Activated CD8-positive, alpha-beta memory T cell treated with anti-CD3 and anti-CD28 coated beads for 24 hours (primary cell): ENCODE data around the gene CEND1.
"Not testable (repeated sequence)": the region's sequence is repeated elsewhere in the genome, so short reads cannot be mapped to it uniquely, and the experiment has no call there.

Experiments
- DNase-seq: peaks from one replicate; pipeline ENCODE4 v3.0.0-alpha.2; 2020

The CEND1 gene

DNA sequence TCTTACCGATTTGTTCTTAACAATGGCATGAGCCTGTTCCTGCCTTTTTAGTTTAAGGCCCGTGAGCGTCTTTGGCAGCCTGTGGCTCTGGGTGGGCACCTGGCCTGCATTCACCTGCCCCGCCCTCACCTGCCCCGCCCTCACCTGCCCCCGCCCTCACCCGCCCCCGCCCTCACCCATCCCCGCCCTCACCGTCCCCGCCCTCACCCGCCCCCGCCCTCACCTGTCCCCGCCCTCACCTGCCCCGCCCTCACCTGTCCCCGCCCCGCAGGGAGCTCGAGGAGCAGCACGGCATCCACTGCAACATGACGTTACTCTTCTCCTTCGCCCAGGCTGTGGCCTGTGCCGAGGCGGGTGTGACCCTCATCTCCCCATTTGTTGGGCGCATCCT is 26.8 kb downstream of the CEND1 start:
- DNase-seq: no peak

- no peak for DNase-seq
These were observed 27.3 kb downstream of the CEND1 start for GRCh38 chr11:762421-763072.

GRCh38 chr11:761526-762108 is 28.3 kb downstream of the CEND1 start:
- DNase-seq: no peak

GRCh38 chr11:760236-760635 is 29.7 kb downstream of the CEND1 start:
- no peak for DNase-seq

GRCh38 chr11:749731-750130 is 40.2 kb downstream of the CEND1 start:
- DNase-seq: no peak

DNA sequence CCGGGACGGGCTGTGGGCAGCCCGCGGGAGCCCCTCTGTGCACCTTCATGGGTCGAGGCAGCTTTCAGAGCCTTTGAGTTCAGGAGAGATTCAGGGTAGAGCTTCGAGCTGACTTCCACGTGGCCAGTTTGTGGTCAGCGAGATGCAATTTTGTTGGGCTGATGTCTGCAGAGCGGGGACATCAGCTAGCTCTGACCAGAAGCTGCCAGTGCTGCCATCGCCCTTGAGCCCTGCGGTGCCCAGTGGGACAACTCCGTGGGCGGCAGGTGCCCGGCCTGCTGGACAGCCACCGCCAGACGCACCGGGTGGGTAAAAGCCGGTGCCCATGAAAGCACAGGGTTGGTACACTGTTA is 41.9 kb downstream of the CEND1 start:
- peak; percentile 64 for DNase-seq

GRCh38 chr11:747158-748006 is 42.5 kb downstream of the CEND1 start, which contains the start of gene TALDO1:
TSS of gene TALDO1 (plus strand) at chr11:747464. CDS start at chr11:747482, 18 bp downstream.
- DNase-seq: peak; percentile 94

GRCh38 chr11:746289-747157 is 43.4 kb downstream of the CEND1 start:
- no peak for DNase-seq

GRCh38 chr11:745428-745827 is 44.5 kb downstream of the CEND1 start:
- no peak for DNase-seq

- no peak for DNase-seq
These were observed 47.2 kb downstream of the CEND1 start for GRCh38 chr11:742571-743201.

GRCh38 chr11:742156-742546 is 47.7 kb downstream of the CEND1 start:
- no peak for DNase-seq

GRCh38 chr11:737899-738298 is 52.0 kb downstream of the CEND1 start:
- not testable (repeated sequence) for DNase-seq

DNA sequence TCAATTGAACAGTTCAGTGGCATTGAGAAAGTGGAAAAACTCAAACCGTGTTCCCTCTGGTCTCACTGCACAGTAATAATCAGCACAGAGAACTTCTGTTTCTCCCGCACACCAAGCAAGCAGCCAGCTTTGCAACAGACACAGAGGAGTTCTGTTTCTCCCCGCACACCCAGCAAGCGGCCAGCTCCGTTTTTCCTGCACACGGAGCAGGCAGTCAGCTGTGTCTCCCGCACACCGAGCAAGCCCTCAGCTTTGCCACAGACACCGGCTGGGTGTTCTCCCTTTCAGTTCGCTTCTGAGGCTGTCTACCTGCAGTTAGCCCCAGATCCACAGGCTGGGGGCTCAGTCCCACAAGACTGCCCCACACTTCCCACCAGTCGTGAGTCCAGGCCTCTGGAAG is 52.5 kb downstream of the CEND1 start:
- no peak for DNase-seq
